Measurements from ENCODE around the gene CTF1. TPM values are rescaled to one million over a fixed set of nuclear protein-coding genes. Genes with fewer than 3 reads are reported as not detected.

CTF1 gene
- total RNA-seq, 2 donors from 2014 or later: 6.5 to 7.6 TPM

- Histone ChIP-seq H3K4me1 (peaks cover 0 to 32% of the 10 kb centered on the region in 2 donors), H3K27me3 (no peaks in the 10 kb centered on the region), H3K4me3 (peak overlapping the region in 1 of 2 donors; percentile 85), H3K27ac (peak overlapping the region; percentile 94 to 96), H3K36me3 (no peaks in the 10 kb centered on the region), H3K9me3 (no peaks in the 10 kb centered on the region)
- DNase-seq (ENCODE audit: low spot score): no peak
- TF ChIP-seq CTCF (IDR thresholded peaks at IDR 0.05): no peak
Measured at GRCh38 chr16:30924913-30925631, 28.7 kb downstream of the CTF1 start.

GRCh38 chr16:30925632-30925987 is 29.2 kb downstream of the CTF1 start:
- peaks cover 0 to 33% of the 10 kb centered on the region in 2 donors for H3K4me1 ChIP-seq
- no peaks in the 10 kb centered on the region for H3K27me3 ChIP-seq
- no peak for TF ChIP-seq CTCF (IDR thresholded peaks at IDR 0.05)
- H3K36me3 ChIP-seq: peaks cover 5% of the 10 kb centered on the region
- H3K4me3 ChIP-seq: no peak overlapping the region
- H3K27ac ChIP-seq: no peak overlapping the region
- no peak for DNase-seq (ENCODE audit: low spot score)
- no peaks in the 10 kb centered on the region for H3K9me3 ChIP-seq

GRCh38 chr16:30925995-30926811 is 29.8 kb downstream of the CTF1 start:
- Histone ChIP-seq H3K4me3 (no peak overlapping the region), H3K27me3 (no peaks in the 10 kb centered on the region), H3K9me3 (no peaks in the 10 kb centered on the region), H3K4me1 (peaks cover 0 to 38% of the 10 kb centered on the region in 2 donors), H3K36me3 (peaks cover 11% of the 10 kb centered on the region), H3K27ac (no peak overlapping the region)
- no peak for DNase-seq (ENCODE audit: low spot score)
- TF ChIP-seq CTCF (IDR thresholded peaks at IDR 0.05): no peak

GRCh38 chr16:30926937-30927788 is 30.7 kb downstream of the CTF1 start:
- no peak for TF ChIP-seq CTCF (IDR thresholded peaks at IDR 0.05)
- Histone ChIP-seq H3K4me3 (no peak overlapping the region), H3K27me3 (no peaks in the 10 kb centered on the region), H3K36me3 (peaks cover 16% of the 10 kb centered on the region), H3K9me3 (no peaks in the 10 kb centered on the region), H3K27ac (no peak overlapping the region), H3K4me1 (peaks cover 0 to 30% of the 10 kb centered on the region in 2 donors)
- no peak for DNase-seq (ENCODE audit: low spot score)

GRCh38 chr16:30927789-30928378 is 31.5 kb downstream of the CTF1 start:
- no peak for TF ChIP-seq CTCF (IDR thresholded peaks at IDR 0.05)
- Histone ChIP-seq H3K9me3 (no peaks in the 10 kb centered on the region), H3K27me3 (no peaks in the 10 kb centered on the region), H3K36me3 (peaks cover 23% of the 10 kb centered on the region), H3K4me1 (peaks cover 0 to 30% of the 10 kb centered on the region in 2 donors), H3K4me3 (no peak overlapping the region), H3K27ac (no peak overlapping the region)
- DNase-seq (ENCODE audit: low spot score): no peak
